ENCODE data around the gene NRXN3. TPM values are rescaled to one million over a fixed set of nuclear protein-coding genes. Genes with fewer than 3 reads are reported as not detected.

The NRXN3 gene
- total RNA-seq, 2 donors from 2014 or later, result 1.3 to 2.3 TPM

DNA sequence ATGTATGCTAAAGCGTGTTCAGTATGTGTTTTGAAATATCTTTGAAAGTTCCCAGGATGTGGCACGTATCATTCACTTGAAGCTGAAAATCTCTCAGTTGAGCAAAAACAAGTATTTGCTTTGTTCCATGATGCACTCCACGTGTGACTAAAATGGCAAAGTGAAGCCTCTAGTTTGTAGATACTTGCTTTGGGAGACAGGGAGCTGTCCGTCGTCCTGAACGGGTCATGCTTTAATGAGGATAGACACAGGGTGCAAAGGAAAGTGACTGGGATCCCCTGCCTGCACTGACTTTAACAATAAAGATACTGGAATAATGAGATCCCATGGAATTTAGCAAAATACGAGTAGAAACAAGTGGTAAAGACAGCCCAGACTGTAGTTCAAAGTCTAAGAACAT, 991.4 kb downstream of the NRXN3 start:
- Histone ChIP-seq H3K4me3 (no peak overlapping the region), H3K9me3 (no peaks in the 10 kb centered on the region), H3K27ac (no peak overlapping the region), H3K36me3 (replicated peaks in 1 of 2; ENCODE audit: insufficient read depth in 1 of 2, low read depth in 2 of 2) (no peaks in the 10 kb centered on the region), H3K27me3 (no peaks in the 10 kb centered on the region), H3K4me1 (no peaks in the 10 kb centered on the region)
- intact Hi-C loops (cut with DNase I), result no loop called here
- ATAC-seq, result no peak
- peak in 1 of 4 donors; percentile 7 for DNase-seq
- 25 to 31% methylated on average over 7 of the region's 7 CpGs for WGBS, 2 donors
- TF ChIP-seq POLR2A (IDR thresholded peaks at IDR 0.05), result no peak
- TF ChIP-seq, protein P1, sequence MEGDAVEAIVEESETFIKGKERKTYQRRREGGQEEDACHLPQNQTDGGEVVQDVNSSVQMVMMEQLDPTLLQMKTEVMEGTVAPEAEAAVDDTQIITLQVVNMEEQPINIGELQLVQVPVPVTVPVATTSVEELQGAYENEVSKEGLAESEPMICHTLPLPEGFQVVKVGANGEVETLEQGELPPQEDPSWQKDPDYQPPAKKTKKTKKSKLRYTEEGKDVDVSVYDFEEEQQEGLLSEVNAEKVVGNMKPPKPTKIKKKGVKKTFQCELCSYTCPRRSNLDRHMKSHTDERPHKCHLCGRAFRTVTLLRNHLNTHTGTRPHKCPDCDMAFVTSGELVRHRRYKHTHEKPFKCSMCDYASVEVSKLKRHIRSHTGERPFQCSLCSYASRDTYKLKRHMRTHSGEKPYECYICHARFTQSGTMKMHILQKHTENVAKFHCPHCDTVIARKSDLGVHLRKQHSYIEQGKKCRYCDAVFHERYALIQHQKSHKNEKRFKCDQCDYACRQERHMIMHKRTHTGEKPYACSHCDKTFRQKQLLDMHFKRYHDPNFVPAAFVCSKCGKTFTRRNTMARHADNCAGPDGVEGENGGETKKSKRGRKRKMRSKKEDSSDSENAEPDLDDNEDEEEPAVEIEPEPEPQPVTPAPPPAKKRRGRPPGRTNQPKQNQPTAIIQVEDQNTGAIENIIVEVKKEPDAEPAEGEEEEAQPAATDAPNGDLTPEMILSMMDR (IDR thresholded peaks at IDR 0.05), result no peak

DNA sequence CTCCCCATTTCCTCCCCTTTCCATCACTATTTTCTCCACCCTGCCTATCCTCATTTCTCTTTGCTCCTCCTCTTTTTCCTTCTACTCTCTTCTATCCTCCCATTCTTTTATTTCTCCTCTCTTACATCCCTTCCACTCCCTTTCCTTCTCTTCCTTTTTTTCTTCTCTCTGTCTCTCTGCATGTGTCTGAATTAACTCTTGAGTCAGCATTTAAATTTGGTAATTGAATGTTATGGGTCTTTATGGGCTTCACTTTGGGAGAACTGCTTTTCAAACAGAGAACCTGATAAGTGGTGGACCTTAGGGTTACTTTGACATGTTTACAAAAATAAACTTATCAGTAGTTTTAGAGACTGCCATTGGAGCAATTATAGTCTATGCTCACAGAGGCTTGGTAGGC, 992.7 kb downstream of the NRXN3 start:
- no peak overlapping the region for H3K27ac ChIP-seq
- DNase-seq (no peak), ATAC-seq (no peak)
- no peaks in the 10 kb centered on the region for H3K9me3 ChIP-seq
- no peaks in the 10 kb centered on the region for H3K4me1 ChIP-seq
- H3K27me3 ChIP-seq, result no peaks in the 10 kb centered on the region
- no peaks in the 10 kb centered on the region for H3K36me3 ChIP-seq (replicated peaks in 1 of 2; ENCODE audit: insufficient read depth in 1 of 2, low read depth in 2 of 2)
- H3K4me3 ChIP-seq, result no peak overlapping the region
- intact Hi-C loops (cut with DNase I), result no loop called here
- TF ChIP-seq, protein P1 (IDR thresholded peaks at IDR 0.05), result no peak
- TF ChIP-seq POLR2A (IDR thresholded peaks at IDR 0.05), result no peak

DNA sequence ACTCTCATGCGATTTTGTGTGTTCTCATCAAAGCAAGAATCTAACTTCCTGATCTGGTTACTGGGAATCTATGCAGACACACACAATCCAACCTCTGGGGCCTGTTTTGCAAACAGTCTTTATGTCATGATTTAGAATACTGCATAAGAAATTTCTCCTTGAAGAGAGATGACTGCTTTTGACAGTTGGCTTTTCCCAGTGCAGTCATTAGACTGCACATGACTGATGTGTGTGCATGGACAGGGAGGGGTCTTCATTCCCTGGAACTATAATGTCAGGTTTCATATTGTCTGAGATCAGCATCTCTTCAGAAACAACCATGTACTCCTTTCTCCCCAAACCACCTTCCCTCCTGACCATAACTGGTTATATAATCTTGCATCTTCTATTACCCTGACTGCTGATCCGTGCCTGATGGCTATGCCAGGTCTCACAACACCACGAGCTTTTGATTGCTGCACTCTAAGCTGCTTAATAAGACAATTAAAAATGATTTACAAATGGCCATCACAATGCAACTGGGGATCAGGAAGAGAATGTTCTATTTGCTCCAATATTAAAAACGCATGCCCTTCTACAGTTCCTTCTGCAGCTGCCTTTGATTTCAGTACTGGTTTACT, 995.4 kb downstream of the NRXN3 start:
- Histone ChIP-seq H3K27ac (no peak overlapping the region), H3K9me3 (no peaks in the 10 kb centered on the region), H3K4me1 (no peaks in the 10 kb centered on the region), H3K4me3 (no peak overlapping the region), H3K36me3 (replicated peaks in 1 of 2; ENCODE audit: insufficient read depth in 1 of 2, low read depth in 2 of 2) (no peaks in the 10 kb centered on the region), H3K27me3 (no peaks in the 10 kb centered on the region)
- no peak for DNase-seq
- WGBS, 2 donors, result 68 to 71% methylated on average over 4 of the region's 4 CpGs
- intact Hi-C loops (cut with DNase I), result no loop called here
- TF ChIP-seq POLR2A (IDR thresholded peaks at IDR 0.05), result no peak
- TF ChIP-seq, protein P1 (IDR thresholded peaks at IDR 0.05), result no peak
- no peak for ATAC-seq

DNA sequence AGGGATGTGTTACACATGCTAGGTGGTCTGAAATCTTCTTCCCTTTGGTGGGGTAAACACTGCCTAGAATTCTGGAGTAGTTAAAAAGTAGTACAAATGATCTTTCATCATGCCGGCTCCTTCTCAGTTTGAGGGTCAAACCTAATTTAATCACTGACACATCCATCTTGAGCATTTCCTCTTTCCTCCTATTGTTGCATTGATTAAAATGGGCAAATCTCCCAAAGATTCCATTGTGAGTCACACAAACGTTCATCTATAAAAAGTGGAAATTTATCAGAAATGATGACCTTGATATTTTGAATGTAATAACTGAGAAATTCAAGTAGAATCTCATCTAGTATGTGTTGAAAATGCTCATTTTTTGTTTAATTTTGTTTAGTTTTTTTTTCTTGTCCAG, 996.0 kb downstream of the NRXN3 start:
- Histone ChIP-seq H3K36me3 (replicated peaks in 1 of 2; ENCODE audit: insufficient read depth in 1 of 2, low read depth in 2 of 2) (no peaks in the 10 kb centered on the region), H3K4me3 (no peak overlapping the region), H3K27me3 (no peaks in the 10 kb centered on the region), H3K9me3 (no peaks in the 10 kb centered on the region), H3K27ac (no peak overlapping the region), H3K4me1 (no peaks in the 10 kb centered on the region)
- DNase-seq (no peak), ATAC-seq (no peak)
- WGBS, 2 donors, result 34 to 45% methylated on average over 2 of the region's 2 CpGs
- intact Hi-C loops (cut with DNase I), result no loop called here
- TF ChIP-seq POLR2A (IDR thresholded peaks at IDR 0.05), result no peak
- TF ChIP-seq, protein P1 (IDR thresholded peaks at IDR 0.05), result no peak

DNA sequence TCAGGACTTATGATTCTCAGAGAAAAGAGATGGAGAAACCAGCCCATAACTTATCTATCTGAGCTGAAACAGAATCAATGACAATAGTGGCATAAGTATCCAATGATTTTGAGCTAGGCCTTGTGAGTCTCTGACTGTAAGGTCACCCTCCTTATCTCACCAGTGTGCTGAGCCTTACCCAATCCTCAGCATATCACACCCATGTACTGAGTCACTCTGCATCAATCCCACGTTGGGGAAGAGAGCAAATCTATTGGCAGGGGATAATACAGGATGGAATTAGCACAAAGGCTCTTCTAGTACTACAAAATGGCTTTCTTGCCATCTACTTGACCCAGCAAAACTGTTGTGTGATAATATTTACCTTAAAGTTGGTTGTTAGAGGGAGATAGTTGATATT, 997.8 kb downstream of the NRXN3 start:
- Histone ChIP-seq H3K4me3 (no peak overlapping the region), H3K4me1 (no peaks in the 10 kb centered on the region), H3K27ac (no peak overlapping the region), H3K9me3 (no peaks in the 10 kb centered on the region), H3K27me3 (no peaks in the 10 kb centered on the region), H3K36me3 (replicated peaks in 1 of 2; ENCODE audit: insufficient read depth in 1 of 2, low read depth in 2 of 2) (no peaks in the 10 kb centered on the region)
- intact Hi-C loops (cut with DNase I), result no loop called here
- 55 to 68% methylated on average over 1 of the region's 1 CpG for WGBS, 2 donors
- ATAC-seq (no peak), DNase-seq (no peak)
- no peak for TF ChIP-seq POLR2A (IDR thresholded peaks at IDR 0.05)
- TF ChIP-seq, protein P1 (IDR thresholded peaks at IDR 0.05), result no peak

All from body of pancreas (tissue), 4 donors.